A549 (cell line): ENCODE measurements around the gene TMUB2. TPM values are rescaled to one million over a fixed set of nuclear protein-coding genes. Genes with fewer than 3 reads are reported as not detected.

Experiments used
- ATAC-seq, 2 experiments: fragments of 200-7000 bp in 1 of 2; fragments of >200 bp in 1 of 2; cut with Nextera tagmentation in 1 of 2; cut with Tn5 transposase in 1 of 2; 3 replicates each; pipeline versions ENCODE4 v1.8.0 to v1.9.1; 2018 to 2020; ENCODE audit warnings: mild to moderate bottlenecking in 1 of 2, moderate library complexity in 1 of 2
- CTCF ChIA-PET: fragments of 300-600 bp; sonication (Branson Sonifier 250); formaldehyde crosslinking; extraction: SDS; loops from one replicate; lab custom pipeline; 2021; ENCODE audit warnings: antibody characterized with exemption, inconsistent platforms; lab: Yijun Ruan, JAX
- POLR2A ChIA-PET: fragments of 350-600 bp; formaldehyde crosslinking; extraction: SDS; loops from one replicate; lab custom pipeline; 2021; ENCODE audit warnings: antibody characterized with exemption, inconsistent platforms; lab: Yijun Ruan, JAX
- DNase-seq, 2 experiments: peaks; one replicate each; pipeline versions ENCODE4 v3.0.0 to v3.0.0-alpha.2; 2011 to 2016; ENCODE audit warnings: low read depth in 1 of 2, low spot score in 1 of 2
- FAIRE-seq: peaks from 2 replicates; lab custom pipeline; 2011; peaks lifted over from hg19 to GRCh38; lab: Jason Lieb, UNC
- H3K27ac ChIP-seq, 2 experiments: fragments of >200 bp; sonication (Bioruptor Twin); formaldehyde crosslinking; 3 replicates each; pipeline ENCODE4 v1.5.1; 2016 to 2017
- H3K4me1 ChIP-seq: fragments of >200 bp; sonication (Bioruptor Twin); formaldehyde crosslinking; 3 replicates; pipeline ENCODE4 v1.6.1; 2016
- H3K4me2 ChIP-seq: fragments of >200 bp; sonication (Bioruptor Twin); formaldehyde crosslinking; 3 replicates; pipeline ENCODE4 v1.6.1; 2016
- H3K4me3 ChIP-seq: fragments of >200 bp; sonication (Bioruptor Twin); formaldehyde crosslinking; 3 replicates; pipeline ENCODE4 v1.5.1; 2016
- H3K9me3 ChIP-seq: fragments of >200 bp; sonication (Bioruptor Twin); formaldehyde crosslinking; 3 replicates; pipeline ENCODE4 v1.6.1; 2016
- BCL3 ChIP-seq: fragments of >200 bp; sonication (Bioruptor Twin); formaldehyde crosslinking; IDR thresholded peaks from 3 replicates; pipeline ENCODE4 v1.6.1; 2016
- BHLHE40 ChIP-seq: IDR thresholded peaks from 2 replicates; pipeline ENCODE4 v1.6.1; 2012; ENCODE audit warnings: low read depth, low read length, inconsistent platforms
- CBX2 ChIP-seq: fragments of 200-600 bp; sonication (generic); IDR thresholded peaks from 2 replicates; pipeline ENCODE4 v1.6.1; 2016; ENCODE audit warnings: low read depth, mild to moderate bottlenecking, borderline replicate concordance
- CBX8 ChIP-seq: fragments of 200-600 bp; sonication (generic); IDR thresholded peaks from 2 replicates; pipeline ENCODE4 v1.6.1; 2016
- CTCF ChIP-seq: fragments of >200 bp; sonication (Bioruptor Twin); formaldehyde crosslinking; IDR thresholded peaks from 3 replicates; pipeline ENCODE4 v1.5.1; 2016
- E2F6 ChIP-seq: IDR thresholded peaks from 2 replicates; pipeline ENCODE4 v1.6.1; 2012; ENCODE audit warnings: low read depth, borderline replicate concordance
- EHF ChIP-seq: fragments of 250-450 bp; sonication (Bioruptor Pico); IDR thresholded peaks from 2 replicates; pipeline ENCODE4 v1.5.0; 2020; ENCODE audit warnings: mild to moderate bottlenecking
- EHMT2 ChIP-seq: fragments of 200-600 bp; sonication (generic); IDR thresholded peaks from 2 replicates; pipeline ENCODE4 v1.6.1; 2016; ENCODE audit warnings: antibody characterized with exemption, low read depth, mild to moderate bottlenecking, moderate library complexity
- HES2 ChIP-seq: fragments of >200 bp; sonication (Bioruptor Twin); formaldehyde crosslinking; IDR thresholded peaks from 2 replicates; pipeline ENCODE4 v1.6.1; 2016
- HEYL ChIP-seq: fragments of 250-450 bp; sonication (Bioruptor Pico); IDR thresholded peaks from 2 replicates; pipeline ENCODE4 v1.8.0; 2021; ENCODE audit warnings: mild to moderate bottlenecking, moderate library complexity
- JUN ChIP-seq, 2 experiments: fragments of >200 bp; sonication (Bioruptor Twin); formaldehyde crosslinking; IDR thresholded peaks; 2 replicates in 1 of 2; 3 replicates in 1 of 2; pipeline ENCODE4 v1.6.1; 2016 to 2017
- MAFK ChIP-seq: fragments of 450-650 bp; IDR thresholded peaks from 2 replicates; pipeline ENCODE4 v1.6.1; 2014; ENCODE audit not compliant: partially characterized antibody
- MAX ChIP-seq: IDR thresholded peaks from 2 replicates; pipeline ENCODE4 v1.6.1; 2012
- MYC ChIP-seq: IDR thresholded peaks from 2 replicates; pipeline ENCODE4 v1.6.1; 2012; ENCODE audit warnings: mild to moderate bottlenecking, inconsistent platforms, low read length, improper control_type of control experiment, borderline replicate concordance
- NFE2L2 ChIP-seq: fragments of 150-350 bp; conservative IDR thresholded peaks from 2 replicates; pipeline ENCODE4 v1.6.1; 2014; ENCODE audit warnings: low read length
- NPAS2 ChIP-seq: fragments of 250-450 bp; sonication (Bioruptor Pico); IDR thresholded peaks from 2 replicates; pipeline ENCODE4 v1.8.0; 2022; ENCODE audit warnings: mild to moderate bottlenecking, moderate library complexity, borderline replicate concordance
- PBX3 ChIP-seq: IDR thresholded peaks from 2 replicates; pipeline ENCODE4 v1.6.1; 2012
- PHF8 ChIP-seq: fragments of 200-600 bp; sonication (generic); IDR thresholded peaks from 2 replicates; pipeline ENCODE4 v1.6.1; 2016; ENCODE audit warnings: low read depth, mild to moderate bottlenecking, antibody characterized with exemption, moderate library complexity, borderline replicate concordance
- POLR2A ChIP-seq: IDR thresholded peaks from 2 replicates; pipeline ENCODE4 v1.6.1; 2012; ENCODE audit warnings: mild to moderate bottlenecking, low read length
- POLR2AphosphoS2 ChIP-seq: conservative IDR thresholded peaks from 2 replicates; pipeline ENCODE4 v1.6.1; 2012; ENCODE audit warnings: low read length, improper control_type of control experiment, inconsistent platforms
- RAD21 ChIP-seq, 2 experiments: fragments of >200 bp in 1 of 2; sonication (Bioruptor Twin) in 1 of 2; formaldehyde crosslinking in 1 of 2; IDR thresholded peaks in 1 of 2; conservative IDR thresholded peaks in 1 of 2; 2 replicates in 1 of 2; 3 replicates in 1 of 2; pipeline ENCODE4 v1.6.1; 2012 to 2018; ENCODE audit warnings: inconsistent platforms in 1 of 2
- SMC3 ChIP-seq: fragments of >200 bp; sonication (Bioruptor Twin); formaldehyde crosslinking; IDR thresholded peaks from 3 replicates; pipeline ENCODE4 v1.6.1; 2018; ENCODE audit warnings: inconsistent platforms
- WGBS: methylation state at CpG from one replicate; pipeline ENCODE4 v1.1.6; 2017; ENCODE audit errors: missing lambda C conversion rate; 5-methylcytosine and 5-hydroxymethylcytosine counted together
- polyA plus RNA-seq, 4 experiments: library from polyadenylated mRNA; depleted of rRNA in 3 of 4; stranded (reverse); fragments of >200 nt; fragmentation: RNase III in 1 of 4; extraction: RNeasy Plus Mini Kit Qiagen cat#74134 plus additional on column Dnase treatment in 1 of 4; gene quantifications; 2 replicates in 3 of 4; 3 replicates in 1 of 4; pipeline ENCODE4 v1.2.3, GENCODE V29; 2011 to 2017

The TMUB2 gene
- polyA plus RNA-seq, 2 of the 4 experiments (the other 2 are of a cell fraction) = 36.2 to 42.0 TPM

- H3K27ac ChIP-seq = no peak overlapping the region
- peak overlapping the region; percentile 86; the same call in 1 of the 3 replicates for H3K4me2 ChIP-seq
- ChIA-PET POLR2A (no interaction called here), CTCF (interaction anchor here (0.7 to 11.1 kb wide), 11 partner anchors 8 to 150 kb away, joined by 3 to 246 read pairs (median 5); partner anchors contain the start of gene GRN)
- ATAC-seq = no peak
- TF ChIP-seq NPAS2 (CRISPR knock-in tag) (no peak), HEYL (CRISPR knock-in tag) (no peak), MYC (no peak), POLR2A (no peak)
- no peaks in the 10 kb centered on the region for H3K9me3 ChIP-seq
- 85% methylated on average over 5 of the region's 5 CpGs for WGBS
- no peak for DNase-seq
- peaks cover 11% of the 10 kb centered on the region for H3K4me1 ChIP-seq
- no peak for FAIRE-seq
- H3K4me3 ChIP-seq = no peak overlapping the region
These were observed 29.9 kb downstream of the TMUB2 start for GRCh38 chr17:44216694-44217093.

- ATAC-seq (no peak), DNase-seq (no peak), FAIRE-seq (no peak)
- ChIA-PET CTCF (interaction anchor here (0.6 to 11.1 kb wide), 17 partner anchors 9 to 207 kb away, joined by 3 to 246 read pairs (median 4); partner anchors contain the start of gene GRN), POLR2A (interaction anchor here (0.6 to 1.3 kb wide), 10 partner anchors 11 to 286 kb away, joined by 3 to 6 read pairs (median 4); partner anchors contain the start of genes GPATCH8 and TMUB2)
- Histone ChIP-seq H3K9me3 (no peaks in the 10 kb centered on the region), H3K4me1 (peaks cover 18% of the 10 kb centered on the region), H3K4me3 (peak overlapping the region; percentile 89), H3K27ac (peak overlapping the region; percentile 97 to 99), H3K4me2 (peak overlapping the region; percentile 86)
- TF ChIP-seq CBX2 = no peak
- 0 out of 2 replicates have a peak, but pooled peaks have one; percentile 15 for TF ChIP-seq POLR2A
- WGBS = 2% methylated on average over 10 of the region's 10 CpGs
These were observed 31.1 kb downstream of the TMUB2 start for GRCh38 chr17:44217738-44218343.

GRCh38 chr17:44218344-44219107 is 31.8 kb downstream of the TMUB2 start:
- Histone ChIP-seq H3K4me1 (peaks cover 25% of the 10 kb centered on the region), H3K4me2 (peak overlapping the region; percentile 86)
- FAIRE-seq = no peak
- TF ChIP-seq PHF8 (peak; percentile 1; the same call in 1 of the 2 replicates), CBX8 (no peak), PBX3 (peak; percentile 34; the same call in 1 of the 2 replicates), JUN (IDR thresholded peaks at IDR 0.05) (peak; percentile 67 to 86; a peak in 4 of 5 replicates), NFE2L2 (no peak), MAFK (no peak), MAX (peak; percentile 90), BCL3 (peak; percentile 93), EHMT2 (no peak), EHF (CRISPR knock-in tag) (no peak), MYC (peak; percentile 74; the same call in 1 of the 2 replicates), POLR2AphosphoS2 (no peak), SMC3 (peak; percentile 39; the same call in 2 of the 3 replicates), E2F6 (peak; percentile 56), POLR2A (0 out of 2 replicates have a peak, but pooled peaks have one; percentile 23), CTCF (peak; percentile 67), HES2 (no peak), RAD21 (conservative IDR thresholded peaks at IDR 0.05 in 1 of 2, IDR thresholded peaks at IDR 0.05 in 1 of 2) (no peak; a peak in 2 of 5 replicates), BHLHE40 (no peak)
- TF ChIP-seq, all 56 proteins: peak for 10
- ChIA-PET CTCF (interaction anchor here (0.6 to 11.1 kb wide), 13 partner anchors 10 to 207 kb away, joined by 3 to 246 read pairs (median 4); partner anchors contain the start of gene GRN), POLR2A (interaction anchor here (0.6 to 1.7 kb wide), 14 partner anchors 10 to 607 kb away, joined by 3 to 6 read pairs (median 4); partner anchors contain the start of genes ATXN7L3, GPATCH8 and TMUB2)
- peak; percentile 10 to 38 for ATAC-seq
- Histone ChIP-seq H3K4me3 (peak overlapping the region; percentile 89), H3K27ac (peak overlapping the region; percentile 97 to 99), H3K9me3 (no peaks in the 10 kb centered on the region)
- DNase-seq = peak; percentile 75 to 93
- 2% methylated on average over 30 of the region's 89 CpGs for WGBS
